Stomach smooth muscle (tissue), 2 donors: ENCODE data around the gene OR1A2.
"Not testable (repeated sequence)": the region's sequence is repeated elsewhere in the genome, so short reads cannot be mapped to it uniquely, and the experiment has no call there.

Experiments used
- H3K27ac ChIP-seq: one replicate; pipeline ENCODE4 v1.7.0; 2013; ENCODE audit warnings: mild to moderate bottlenecking, low read length, inconsistent platforms
- H3K27me3 ChIP-seq, 2 donors: one replicate each; pipeline ENCODE4 v1.7.0; 2013; ENCODE audit warnings: low read length in 2 of 2; ENCODE audit not compliant: insufficient read depth in 2 of 2, control insufficient read depth in 1 of 2
- H3K36me3 ChIP-seq, 2 donors: one replicate each; pipeline ENCODE4 v1.7.0; 2013; ENCODE audit warnings: low read length in 2 of 2; ENCODE audit not compliant: control insufficient read depth in 2 of 2, insufficient read depth in 2 of 2
- H3K4me1 ChIP-seq: one replicate; pipeline ENCODE4 v1.7.0; 2013; ENCODE audit warnings: low read length; ENCODE audit not compliant: control insufficient read depth, insufficient read depth
- H3K4me3 ChIP-seq, 2 donors: one replicate each; pipeline ENCODE4 v1.7.0; 2013; ENCODE audit warnings: low read length in 2 of 2
- H3K9ac ChIP-seq, 2 donors: one replicate each; pipeline ENCODE4 v1.7.0; 2013; ENCODE audit warnings: low read length in 2 of 2, mild to moderate bottlenecking in 1 of 2
- H3K9me3 ChIP-seq, 2 donors: one replicate each; pipeline ENCODE4 v1.7.0; 2013; ENCODE audit warnings: low read length in 2 of 2; ENCODE audit not compliant: control insufficient read depth in 2 of 2
- donor health status: healthy.
- donor health status: Pancreatic carcinoma.

The OR1A2 gene

GRCh38 chr17:3224721-3225352, 27.5 kb downstream of the OR1A2 start:
- not testable (repeated sequence) for H3K4me1 ChIP-seq, H3K9me3 ChIP-seq, H3K27ac ChIP-seq, H3K9ac ChIP-seq, H3K36me3 ChIP-seq, H3K4me3 ChIP-seq, H3K27me3 ChIP-seq

DNA sequence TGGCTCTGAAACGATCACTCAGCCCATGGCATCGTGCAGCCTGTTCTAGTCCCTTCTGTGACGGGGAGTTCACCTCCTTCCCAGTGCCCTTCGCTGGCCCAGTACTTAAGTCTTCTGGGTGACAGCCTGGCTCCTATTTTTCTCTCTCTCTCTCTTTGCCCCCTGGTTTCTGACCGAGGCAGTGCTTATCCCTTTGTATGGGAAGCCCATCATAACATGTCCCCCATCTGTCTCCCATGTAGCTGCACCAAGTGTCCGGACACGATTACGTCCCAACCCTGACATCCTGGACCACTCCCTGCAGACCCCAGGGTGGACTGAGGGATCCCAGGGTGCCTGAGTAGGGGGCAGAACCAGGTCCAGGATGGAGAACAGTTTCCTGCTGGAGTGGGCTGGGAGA, 35.0 kb downstream of the OR1A2 start:
- H3K4me3 ChIP-seq, H3K9ac ChIP-seq, H3K27ac ChIP-seq, H3K27me3 ChIP-seq, H3K36me3 ChIP-seq, H3K9me3 ChIP-seq, H3K4me1 ChIP-seq: not testable (repeated sequence)

GRCh38 chr17:3238685-3239084, 41.4 kb downstream of the OR1A2 start:
- H3K27me3 ChIP-seq, H3K27ac ChIP-seq, H3K9me3 ChIP-seq, H3K36me3 ChIP-seq, H3K4me1 ChIP-seq, H3K4me3 ChIP-seq, H3K9ac ChIP-seq: not testable (repeated sequence)

GRCh38 chr17:3241044-3241443, 43.7 kb downstream of the OR1A2 start:
- not testable (repeated sequence) for H3K9ac ChIP-seq, H3K9me3 ChIP-seq, H3K27me3 ChIP-seq, H3K27ac ChIP-seq, H3K4me3 ChIP-seq, H3K36me3 ChIP-seq, H3K4me1 ChIP-seq

DNA sequence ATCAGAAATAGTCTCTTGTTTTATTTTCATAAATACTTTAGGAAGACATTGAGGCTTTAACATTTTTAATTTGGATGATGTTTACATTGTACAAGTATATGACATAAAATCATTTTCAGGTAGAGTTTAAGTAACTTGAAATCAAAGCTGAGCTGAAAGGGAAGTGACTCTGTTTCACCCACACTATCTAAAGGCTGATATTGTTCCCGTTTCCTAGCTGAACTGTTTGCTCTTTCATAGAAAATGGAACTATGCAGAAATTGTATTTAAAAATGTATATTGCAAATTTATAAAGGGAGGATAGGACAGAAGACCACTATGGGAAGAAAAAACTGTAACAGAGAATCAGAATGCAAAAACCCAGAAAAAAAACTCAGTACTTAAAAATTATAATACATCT, 47.5 kb downstream of the OR1A2 start:
- H3K27me3 ChIP-seq, H3K4me1 ChIP-seq, H3K27ac ChIP-seq, H3K9me3 ChIP-seq, H3K4me3 ChIP-seq, H3K36me3 ChIP-seq, H3K9ac ChIP-seq: not testable (repeated sequence)
